ENCODE measurements around the gene CCDC7. TPM values are rescaled to one million over a fixed set of nuclear protein-coding genes. Genes with fewer than 3 reads are reported as not detected.
"Not testable (repeated sequence)": the region's sequence is repeated elsewhere in the genome, so short reads cannot be mapped to it uniquely, and the experiment has no call there.

CCDC7 gene
- total RNA-seq, 1 donor from 2014 or later = 2.3 TPM

- H4K20me1 ChIP-seq (ENCODE audit: insufficient read depth, low read length) = no peaks in the 10 kb centered on the region
- Mint-ChIP-seq H3K4me1 (ENCODE audit: low read depth, unreplicated experiment) (no peaks in the 10 kb centered on the region), H3K36me3 (ENCODE audit: low read depth, unreplicated experiment) (peaks cover 7% of the 10 kb centered on the region), H3K27ac (ENCODE audit: unreplicated experiment) (no peak overlapping the region), H3K4me3 (ENCODE audit: unreplicated experiment) (no peak overlapping the region), H3K27me3 (ENCODE audit: low read depth, unreplicated experiment) (no peaks in the 10 kb centered on the region), H3K9me3 (ENCODE audit: unreplicated experiment) (peaks cover 2% of the 10 kb centered on the region)
- H3K27me3 ChIP-seq (ENCODE audit: insufficient read depth, low read length) = no peaks in the 10 kb centered on the region
- H3K4me2 ChIP-seq (ENCODE audit: low read length) = no peak overlapping the region
- no peak for DNase-seq (ENCODE audit: low read depth)
- H3K4me3 ChIP-seq (ENCODE audit: insufficient read depth, low read depth, low read length) = no peak overlapping the region
- H3K9me3 ChIP-seq (ENCODE audit: insufficient read depth, low read depth, low read length) = no peaks in the 10 kb centered on the region
- H3K9ac ChIP-seq (ENCODE audit: low read length) = no peak overlapping the region
- H3K27ac ChIP-seq (ENCODE audit: low read depth, low read length) = no peak overlapping the region
- no peak for TF ChIP-seq EZH2 (IDR thresholded peaks at IDR 0.05; ENCODE audit: insufficient read depth, low read length)
- FAIRE-seq = no peak
- H3K36me3 ChIP-seq (ENCODE audit: insufficient read depth, low read length) = no peaks in the 10 kb centered on the region
- H3K4me1 ChIP-seq (ENCODE audit: insufficient read depth, low read length) = no peaks in the 10 kb centered on the region
- no peak overlapping the region for H2AFZ ChIP-seq (ENCODE audit: low read depth, low read length)
- no peaks in the 10 kb centered on the region for H3K79me2 ChIP-seq (ENCODE audit: insufficient read depth, low read length)
Measured at GRCh38 chr10:32477499-32477898, 31.6 kb downstream of the CCDC7 start.

GRCh38 chr10:32481606-32482005 is 35.7 kb downstream of the CCDC7 start:
- Histone ChIP-seq H3K9ac (ENCODE audit: low read length) (no peak overlapping the region), H3K4me2 (ENCODE audit: low read length) (no peak overlapping the region), H3K9me3 (ENCODE audit: insufficient read depth, low read depth, low read length) (no peaks in the 10 kb centered on the region), H4K20me1 (ENCODE audit: insufficient read depth, low read length) (no peaks in the 10 kb centered on the region), H3K36me3 (ENCODE audit: insufficient read depth, low read length) (no peaks in the 10 kb centered on the region), H3K27me3 (ENCODE audit: insufficient read depth, low read length) (no peaks in the 10 kb centered on the region), H2AFZ (ENCODE audit: low read depth, low read length) (no peak overlapping the region), H3K79me2 (ENCODE audit: insufficient read depth, low read length) (no peaks in the 10 kb centered on the region), H3K4me1 (ENCODE audit: insufficient read depth, low read length) (no peaks in the 10 kb centered on the region), H3K27ac (ENCODE audit: low read depth, low read length) (no peak overlapping the region), H3K4me3 (ENCODE audit: insufficient read depth, low read depth, low read length) (no peak overlapping the region)
- no peak for DNase-seq (ENCODE audit: low read depth)
- H3K4me1 Mint-ChIP-seq (ENCODE audit: low read depth, unreplicated experiment) = no peaks in the 10 kb centered on the region
- peaks cover 17% of the 10 kb centered on the region for H3K36me3 Mint-ChIP-seq (ENCODE audit: low read depth, unreplicated experiment)
- peaks cover 13% of the 10 kb centered on the region for H3K9me3 Mint-ChIP-seq (ENCODE audit: unreplicated experiment)
- no peak overlapping the region for H3K4me3 Mint-ChIP-seq (ENCODE audit: unreplicated experiment)
- H3K27ac Mint-ChIP-seq (ENCODE audit: unreplicated experiment) = no peak overlapping the region
- FAIRE-seq = no peak
- H3K27me3 Mint-ChIP-seq (ENCODE audit: low read depth, unreplicated experiment) = no peaks in the 10 kb centered on the region
- TF ChIP-seq CTCF (IDR thresholded peaks at IDR 0.05; ENCODE audit: insufficient read depth, low read depth, low read length) (no peak), EZH2 (IDR thresholded peaks at IDR 0.05; ENCODE audit: insufficient read depth, low read length) (no peak)

GRCh38 chr10:32483019-32483502 is 37.1 kb downstream of the CCDC7 start:
- Mint-ChIP-seq H3K36me3 (ENCODE audit: low read depth, unreplicated experiment) (peaks cover 29% of the 10 kb centered on the region), H3K9me3 (ENCODE audit: unreplicated experiment) (peaks cover 17% of the 10 kb centered on the region)
- not testable (repeated sequence) for H3K4me3 ChIP-seq (ENCODE audit: insufficient read depth, low read depth, low read length); H3K27ac ChIP-seq (ENCODE audit: low read depth, low read length); H3K4me2 ChIP-seq (ENCODE audit: low read length); H2AFZ ChIP-seq (ENCODE audit: low read depth, low read length); H3K79me2 ChIP-seq (ENCODE audit: insufficient read depth, low read length); H3K36me3 ChIP-seq (ENCODE audit: insufficient read depth, low read length); H3K4me3 Mint-ChIP-seq (ENCODE audit: unreplicated experiment); H3K27me3 Mint-ChIP-seq (ENCODE audit: low read depth, unreplicated experiment); H3K27me3 ChIP-seq (ENCODE audit: insufficient read depth, low read length); H4K20me1 ChIP-seq (ENCODE audit: insufficient read depth, low read length); H3K27ac Mint-ChIP-seq (ENCODE audit: unreplicated experiment); H3K9ac ChIP-seq (ENCODE audit: low read length); FAIRE-seq; H3K9me3 ChIP-seq (ENCODE audit: insufficient read depth, low read depth, low read length); H3K4me1 ChIP-seq (ENCODE audit: insufficient read depth, low read length); H3K4me1 Mint-ChIP-seq (ENCODE audit: low read depth, unreplicated experiment); DNase-seq (ENCODE audit: low read depth)

GRCh38 chr10:32488038-32488437 is 42.1 kb downstream of the CCDC7 start:
- not testable (repeated sequence) for H2AFZ ChIP-seq (ENCODE audit: low read depth, low read length); H3K27me3 ChIP-seq (ENCODE audit: insufficient read depth, low read length); H3K36me3 ChIP-seq (ENCODE audit: insufficient read depth, low read length); H3K4me3 ChIP-seq (ENCODE audit: insufficient read depth, low read depth, low read length); H3K79me2 ChIP-seq (ENCODE audit: insufficient read depth, low read length); H3K27ac Mint-ChIP-seq (ENCODE audit: unreplicated experiment); H3K27me3 Mint-ChIP-seq (ENCODE audit: low read depth, unreplicated experiment); H3K9ac ChIP-seq (ENCODE audit: low read length); H4K20me1 ChIP-seq (ENCODE audit: insufficient read depth, low read length); H3K27ac ChIP-seq (ENCODE audit: low read depth, low read length); H3K4me2 ChIP-seq (ENCODE audit: low read length); DNase-seq (ENCODE audit: low read depth); H3K4me1 Mint-ChIP-seq (ENCODE audit: low read depth, unreplicated experiment); H3K9me3 ChIP-seq (ENCODE audit: insufficient read depth, low read depth, low read length); H3K4me3 Mint-ChIP-seq (ENCODE audit: unreplicated experiment); H3K4me1 ChIP-seq (ENCODE audit: insufficient read depth, low read length); FAIRE-seq
- H3K36me3 Mint-ChIP-seq (ENCODE audit: low read depth, unreplicated experiment) = peaks cover 37% of the 10 kb centered on the region
- peaks cover 24% of the 10 kb centered on the region for H3K9me3 Mint-ChIP-seq (ENCODE audit: unreplicated experiment)
